Omental fat pad (tissue), 4 donors: ENCODE data around the gene MAGI2. TPM values are rescaled to one million over a fixed set of nuclear protein-coding genes. Genes with fewer than 3 reads are reported as not detected.

Experiments
- ATAC-seq: fragments of 150-250 bp; one replicate; pipeline ENCODE4 v1.9.1; 2016; ENCODE audit warnings: mild to moderate bottlenecking, moderate library complexity; ENCODE audit not compliant: low FRiP score
- DNase-seq: peaks from one replicate; pipeline ENCODE4 v3.0.0-alpha.2; 2019; ENCODE audit warnings: low spot score
- total RNA-seq, 4 donors: library from RNA; depleted of rRNA; stranded (reverse); fragments of >200 nt; gene quantifications; one replicate each; pipeline ENCODE4 v1.1.0, GENCODE V29; 2016
- TF ChIP-seq, protein P1 (sequence below), 3 donors: fragments of 450-650 bp; IDR thresholded peaks; one replicate each; pipeline ENCODE4 v1.5.1; 2016 to 2017; ENCODE audit warnings: antibody characterized with exemption in 3 of 3, mild to moderate bottlenecking in 3 of 3, moderate library complexity in 2 of 3

The MAGI2 gene
- total RNA-seq, 4 donors from 2014 or later, result 9.3 to 20.6 (median 13.2) TPM

DNA sequence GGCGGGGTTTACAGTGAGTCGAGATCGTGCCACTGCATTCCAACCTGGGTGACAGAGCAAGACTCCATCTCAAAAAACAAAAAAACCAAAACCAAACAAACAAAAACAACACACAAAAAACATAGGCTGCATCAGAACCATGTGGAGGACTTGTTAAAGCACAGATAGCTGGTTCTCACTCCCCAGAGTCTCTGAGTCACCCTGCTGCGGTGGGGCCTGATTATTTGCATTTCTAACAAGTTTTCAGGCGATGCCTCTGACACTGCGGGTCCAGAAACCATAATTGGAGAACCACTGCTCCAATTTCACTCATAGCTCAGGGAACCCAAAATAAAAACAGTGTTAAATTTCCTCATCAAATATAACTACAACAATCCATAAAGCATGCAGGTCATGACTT is 816.7 kb downstream of the MAGI2 start:
- DNase-seq (no peak), ATAC-seq (no peak)
- TF ChIP-seq, protein P1, sequence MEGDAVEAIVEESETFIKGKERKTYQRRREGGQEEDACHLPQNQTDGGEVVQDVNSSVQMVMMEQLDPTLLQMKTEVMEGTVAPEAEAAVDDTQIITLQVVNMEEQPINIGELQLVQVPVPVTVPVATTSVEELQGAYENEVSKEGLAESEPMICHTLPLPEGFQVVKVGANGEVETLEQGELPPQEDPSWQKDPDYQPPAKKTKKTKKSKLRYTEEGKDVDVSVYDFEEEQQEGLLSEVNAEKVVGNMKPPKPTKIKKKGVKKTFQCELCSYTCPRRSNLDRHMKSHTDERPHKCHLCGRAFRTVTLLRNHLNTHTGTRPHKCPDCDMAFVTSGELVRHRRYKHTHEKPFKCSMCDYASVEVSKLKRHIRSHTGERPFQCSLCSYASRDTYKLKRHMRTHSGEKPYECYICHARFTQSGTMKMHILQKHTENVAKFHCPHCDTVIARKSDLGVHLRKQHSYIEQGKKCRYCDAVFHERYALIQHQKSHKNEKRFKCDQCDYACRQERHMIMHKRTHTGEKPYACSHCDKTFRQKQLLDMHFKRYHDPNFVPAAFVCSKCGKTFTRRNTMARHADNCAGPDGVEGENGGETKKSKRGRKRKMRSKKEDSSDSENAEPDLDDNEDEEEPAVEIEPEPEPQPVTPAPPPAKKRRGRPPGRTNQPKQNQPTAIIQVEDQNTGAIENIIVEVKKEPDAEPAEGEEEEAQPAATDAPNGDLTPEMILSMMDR (IDR thresholded peaks at IDR 0.05), result no peak

DNA sequence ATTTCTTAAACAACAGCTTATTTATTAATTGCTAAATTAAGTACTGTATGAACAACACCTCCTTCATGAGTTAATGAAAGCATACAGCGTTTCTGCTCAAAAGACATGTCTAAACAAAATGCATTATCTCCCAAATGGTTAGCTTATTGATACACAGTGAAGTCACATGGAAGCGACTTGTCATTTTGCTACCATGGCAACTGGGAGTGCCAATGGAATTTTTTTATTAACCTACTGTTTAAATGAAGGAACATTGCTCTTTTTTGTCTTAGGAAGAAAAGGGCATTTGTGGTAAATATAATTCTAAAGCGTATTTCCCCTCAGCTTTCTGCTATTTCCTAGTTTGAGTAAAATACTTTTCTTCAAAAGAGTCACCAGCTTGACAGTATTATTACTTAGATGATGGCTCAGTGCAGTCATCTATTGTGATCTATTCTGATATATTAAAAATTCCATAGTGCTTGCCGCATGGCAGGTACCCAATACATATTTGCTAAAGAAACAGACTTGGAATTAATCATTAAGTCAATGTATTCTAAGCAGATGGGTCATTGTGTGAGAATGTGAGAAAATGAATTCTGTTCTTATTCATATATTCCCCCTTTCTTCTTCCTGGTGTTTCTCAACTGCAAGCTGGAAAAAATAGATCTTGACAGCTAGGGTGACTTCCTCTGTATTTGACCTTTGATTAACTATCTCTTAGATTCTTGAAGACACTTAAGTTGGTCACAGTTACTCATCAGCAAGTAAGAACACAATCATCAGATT is 818.3 kb downstream of the MAGI2 start:
- no peak for ATAC-seq
- TF ChIP-seq, protein P1 (IDR thresholded peaks at IDR 0.05), result no peak
- DNase-seq, result no peak

DNA sequence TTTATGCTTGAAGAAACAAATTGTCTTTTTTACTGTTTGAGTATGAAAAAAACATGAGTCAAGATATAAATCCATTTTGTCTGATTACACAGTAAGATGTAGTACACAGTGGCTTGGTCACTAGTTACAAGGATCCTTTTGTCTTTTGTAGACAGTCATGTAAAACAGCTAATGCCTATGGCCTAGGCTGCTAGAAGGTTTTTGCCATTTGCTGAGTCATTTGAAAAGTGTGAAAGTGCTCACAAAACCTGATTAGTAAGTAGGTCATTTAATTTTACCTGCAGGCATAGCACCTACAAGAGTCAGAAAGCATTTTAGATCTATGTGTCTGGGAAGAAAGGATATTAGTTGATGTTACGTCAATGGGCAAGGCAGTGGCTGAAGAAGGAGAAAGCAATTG is 819.4 kb downstream of the MAGI2 start:
- ATAC-seq (no peak), DNase-seq (no peak)
- TF ChIP-seq, protein P1 (IDR thresholded peaks at IDR 0.05), result no peak

DNA sequence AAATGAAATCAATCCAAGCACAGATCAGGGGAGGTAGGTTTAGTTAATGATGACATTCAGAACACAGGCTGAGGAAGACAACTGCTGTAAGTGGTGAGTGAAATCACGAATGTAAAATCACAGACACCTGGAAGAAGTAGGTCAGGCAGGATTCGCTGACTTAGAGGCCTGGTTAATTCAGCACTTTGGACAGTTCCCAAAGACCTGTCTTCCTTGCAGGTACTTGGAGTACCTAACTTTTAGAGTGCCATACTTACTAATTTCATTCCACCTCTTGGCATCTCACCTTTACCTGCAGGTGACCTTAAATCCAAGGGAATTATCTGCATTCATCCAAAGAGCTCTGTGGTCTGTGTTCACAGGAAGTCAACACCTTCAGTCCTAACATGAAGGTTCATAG is 832.5 kb downstream of the MAGI2 start:
- no peak for DNase-seq
- ATAC-seq, result no peak
- TF ChIP-seq, protein P1 (IDR thresholded peaks at IDR 0.05), result no peak

DNA sequence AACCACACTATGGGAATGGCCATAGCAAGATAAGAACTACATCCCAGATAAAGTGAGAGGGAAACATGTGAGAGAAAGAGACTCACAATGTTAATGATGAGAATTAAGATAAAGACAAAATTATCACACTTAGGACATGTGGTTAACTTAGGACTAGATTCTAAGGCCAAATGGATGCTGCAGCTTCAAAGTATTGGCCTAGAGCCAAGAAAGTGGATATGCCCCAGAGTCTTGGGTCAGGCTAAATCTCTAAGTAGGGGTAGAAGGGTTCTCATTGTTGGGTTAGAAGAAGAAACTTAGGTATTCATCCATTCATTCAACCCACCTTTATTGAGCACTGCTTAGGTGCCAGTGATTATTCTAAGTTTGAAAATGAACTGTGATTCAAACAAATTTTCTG is 836.9 kb downstream of the MAGI2 start:
- DNase-seq (no peak), ATAC-seq (no peak)
- TF ChIP-seq, protein P1 (IDR thresholded peaks at IDR 0.05), result no peak

DNA sequence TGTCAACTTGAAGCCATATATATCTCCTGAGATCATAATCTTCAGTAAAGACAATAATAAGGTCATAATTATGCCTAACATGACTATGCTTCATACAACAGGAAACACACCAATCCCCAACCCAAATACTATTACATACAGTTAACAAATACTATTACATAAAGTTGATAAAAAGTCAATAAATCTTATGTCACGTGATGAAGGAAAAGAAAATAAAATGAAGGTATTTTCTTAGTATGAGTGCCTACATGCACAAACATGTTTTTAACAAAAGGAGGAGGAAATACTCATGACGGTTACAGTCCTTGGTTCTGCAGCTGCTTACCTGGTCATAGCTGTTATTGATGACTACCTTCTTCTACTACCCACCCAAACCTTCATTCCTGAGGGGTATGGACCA is 844.2 kb downstream of the MAGI2 start:
- no peak for ATAC-seq
- no peak for DNase-seq
- TF ChIP-seq, protein P1 (IDR thresholded peaks at IDR 0.05), result no peak

DNA sequence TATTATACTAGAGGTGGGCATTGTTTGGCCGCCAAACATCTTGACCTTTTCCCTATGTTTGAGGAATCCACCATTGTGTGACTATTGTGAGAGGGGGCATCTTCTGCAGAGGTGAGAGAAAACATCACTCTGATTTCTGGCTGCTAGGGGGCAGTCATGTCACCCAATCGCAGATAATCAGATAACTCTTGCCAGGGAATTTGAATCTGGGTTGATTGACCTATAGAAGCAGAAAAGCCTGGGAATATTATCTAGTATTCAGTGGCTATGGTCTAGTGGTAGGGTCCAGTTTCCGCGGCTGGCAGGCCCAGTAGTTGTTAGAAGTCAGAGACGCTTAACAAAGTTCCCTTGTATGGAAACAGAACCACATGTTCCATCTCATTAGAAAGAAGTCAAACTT is 846.4 kb downstream of the MAGI2 start:
- TF ChIP-seq, protein P1 (IDR thresholded peaks at IDR 0.05), result no peak

More for the DNA sequence above, 846.4 kb downstream of the MAGI2 start:
- ATAC-seq (no peak), DNase-seq (no peak)
